Caco-2 (cell line): Measurements from ENCODE around the gene SLC22A9. TPM values are rescaled to one million over a fixed set of nuclear protein-coding genes. Genes with fewer than 3 reads are reported as not detected.
A peak's percentile ranks its signal among the peaks of the same experiment; 100 is the strongest.
"Not testable (repeated sequence)": the region's sequence is repeated elsewhere in the genome, so short reads cannot be mapped to it uniquely, and the experiment has no call there.

Experiments used
- Bru-seq: library from RNA; stranded (reverse); fragments of 400-500 nt; gene quantifications from one replicate; lab custom pipeline; 2021; lab: Mats Ljungman, UMichigan
- BruChase-seq, 2 experiments: library from RNA; stranded (reverse); fragments of 400-500 nt; gene quantifications; one replicate each; lab custom pipeline; 2021; lab: Mats Ljungman, UMichigan
- BruUV-seq: library from RNA; stranded (reverse); fragments of 400-500 nt; replicated peaks from 2 replicates; lab custom pipeline; 2021; lab: Mats Ljungman, UMichigan
- CTCF ChIA-PET: fragments of 300-600 bp; sonication (Branson Sonifier 250); formaldehyde crosslinking; loops from one replicate; lab custom pipeline; 2022; ENCODE audit warnings: antibody characterized with exemption; lab: Charles Lee
- POLR2A ChIA-PET: fragments of 300-600 bp; sonication (Branson Sonifier 250); formaldehyde crosslinking; loops from one replicate; lab custom pipeline; 2022; ENCODE audit warnings: antibody characterized with exemption; lab: Charles Lee
- DNase-seq, 2 experiments: peaks; one replicate each; pipeline versions ENCODE4 v3.0.0 to v3.0.0-alpha.2; 2020 to 2022
- H3K27me3 ChIP-seq: replicated peaks from 2 replicates; pipeline ENCODE4 v1.6.0; 2011; ENCODE audit warnings: low read length; ENCODE audit not compliant: control insufficient read depth, insufficient read depth
- H3K36me3 ChIP-seq: 2 replicates; pipeline ENCODE4 v1.5.1; 2011; ENCODE audit warnings: low read length; ENCODE audit not compliant: control insufficient read depth, insufficient read depth
- H3K4me1 ChIP-seq: fragments of 250-450 bp; sonication (Bioruptor Pico); 2 replicates; pipeline ENCODE4 v1.5.1; 2020; ENCODE audit warnings: mild to moderate bottlenecking
- H3K4me3 ChIP-seq: 2 replicates; pipeline ENCODE4 v1.5.1; 2011; ENCODE audit warnings: low read depth, mild to moderate bottlenecking, control low read depth, low read length
- H3K9me3 ChIP-seq: fragments of 250-450 bp; sonication (Bioruptor Pico); 2 replicates; pipeline ENCODE4 v1.5.1; 2020; ENCODE audit warnings: mild to moderate bottlenecking, moderate library complexity
- H3K27ac Mint-ChIP-seq: one replicate; pipeline ENCODE4 v1.8.0; 2022; ENCODE audit warnings: mixed read lengths; ENCODE audit not compliant: unreplicated experiment
- H3K27me3 Mint-ChIP-seq: one replicate; pipeline ENCODE4 v1.8.0; 2022; ENCODE audit warnings: mixed read lengths; ENCODE audit not compliant: insufficient read depth, unreplicated experiment
- H3K36me3 Mint-ChIP-seq: one replicate; pipeline ENCODE4 v1.8.0; 2022; ENCODE audit warnings: mild to moderate bottlenecking, mixed read lengths; ENCODE audit not compliant: insufficient read depth, unreplicated experiment
- H3K4me1 Mint-ChIP-seq: one replicate; pipeline ENCODE4 v1.8.0; 2022; ENCODE audit warnings: low read depth, mixed read lengths; ENCODE audit not compliant: unreplicated experiment
- H3K4me3 Mint-ChIP-seq: one replicate; pipeline ENCODE4 v1.8.0; 2022; ENCODE audit warnings: mild to moderate bottlenecking, moderate library complexity, mixed read lengths; ENCODE audit not compliant: unreplicated experiment
- H3K9me3 Mint-ChIP-seq: one replicate; pipeline ENCODE4 v1.8.0; 2022; ENCODE audit warnings: mixed read lengths; ENCODE audit not compliant: unreplicated experiment
- intact Hi-C: fragments of 100-400 bp; cut with micrococcal nuclease; formaldehyde crosslinking; loops from one replicate; pipeline ENCODE4 v1.10.0; 2022; ENCODE audit not compliant: unreplicated experiment
- long read RNA-seq: library from polyadenylated mRNA; stranded (forward); transcript quantifications from one replicate; pipeline ENCODE4 v2.0.0, GENCODE V29; 2022
- total RNA-seq: library from RNA; stranded (reverse); gene quantifications from 2 replicates; pipeline ENCODE4 v1.2.3, GENCODE V29; 2022
- TF ChIP-seq, protein P1 (sequence below), 2 experiments: fragments of 200-600 bp in 1 of 2; IDR thresholded peaks; 1 replicate in 1 of 2; 2 replicates in 1 of 2; pipeline versions ENCODE4 v1.5.1 to v1.8.0; 2011 to 2022; ENCODE audit warnings: antibody characterized with exemption in 1 of 2, control low read depth in 1 of 2, inconsistent platforms in 1 of 2, low read depth in 1 of 2, low read length in 1 of 2, mild to moderate bottlenecking in 1 of 2, moderate library complexity in 1 of 2; ENCODE audit not compliant: insufficient read depth in 1 of 2, severe bottlenecking in 1 of 2, unreplicated experiment in 1 of 2

Gene SLC22A9
- total RNA-seq: 1.7 and 2.0 TPM in 2 replicates
- Bru-seq, nascent RNA: percentile 46 among the genes with signal in this experiment
- BruChase-seq, experiment 1, labeled RNA remaining after a 2-hour chase: percentile 45 among the genes with signal in this experiment
- BruChase-seq, experiment 2, labeled RNA remaining after a 6-hour chase: percentile 40 among the genes with signal in this experiment
- long read RNA-seq, partial matches to known transcripts: 1 of 5 reads
- long read RNA-seq, other reads (novel, unspliced or antisense): 0 of 5 reads

DNA sequence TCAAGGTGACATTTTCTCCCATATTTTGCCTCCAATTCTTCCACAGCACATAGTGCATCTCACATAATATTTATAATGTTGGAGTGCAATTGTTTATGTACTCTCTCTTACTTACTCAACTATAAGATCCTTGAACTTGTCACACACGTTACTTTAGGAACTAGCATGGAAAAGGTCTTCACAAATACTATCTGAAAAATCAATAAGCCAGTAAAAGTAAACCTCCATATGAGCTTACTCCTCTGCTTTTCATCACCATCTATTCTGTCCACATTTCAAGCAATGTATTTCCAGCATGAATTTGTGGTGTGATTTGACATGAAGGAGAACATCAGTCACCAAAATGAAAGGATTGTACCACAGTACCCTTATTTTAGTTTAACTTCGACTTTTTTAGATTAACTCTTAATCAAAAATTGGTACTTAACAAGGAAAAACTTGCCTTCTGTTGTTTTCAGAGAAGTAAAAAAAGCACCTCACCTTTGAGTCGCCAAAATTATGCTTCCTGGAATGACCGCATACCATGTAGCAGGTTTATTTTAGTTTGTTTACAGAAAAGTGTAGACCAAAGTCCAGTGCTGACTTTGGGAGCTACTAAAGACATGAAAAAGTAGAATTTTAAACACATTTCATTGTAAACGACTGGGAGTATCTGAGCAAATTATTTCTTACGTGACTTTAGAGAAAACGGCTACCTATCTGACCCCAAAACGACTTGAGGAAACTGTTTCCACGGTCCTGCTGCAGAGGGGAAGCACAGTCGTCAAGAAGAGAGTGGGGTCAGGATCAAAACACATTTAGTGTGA is at the start of gene SLC22A9:
TSS of gene SLC22A9 (plus strand) at position 621 of the 806 bp plus-strand sequence. CDS start 272 bp downstream, outside the sequence.
- H3K4me1 ChIP-seq: peaks cover 19% of the 10 kb centered on the region
- peak in 1 of 2 experiments; percentile 24 for DNase-seq
- Mint-ChIP-seq H3K9me3 (no peaks in the 10 kb centered on the region), H3K27ac (peak within 1 kb of the TSS; percentile 83), H3K4me1 (peaks cover 20% of the 10 kb centered on the region), H3K27me3 (no peaks in the 10 kb centered on the region), H3K36me3 (no peaks in the 10 kb centered on the region), H3K4me3 (peak within 1 kb of the TSS; percentile 68)
- H3K27me3 ChIP-seq: no peaks in the 10 kb centered on the region
- BruUV-seq: no TSS peak
- no peaks in the 10 kb centered on the region for H3K9me3 ChIP-seq
- TF ChIP-seq, protein P1, sequence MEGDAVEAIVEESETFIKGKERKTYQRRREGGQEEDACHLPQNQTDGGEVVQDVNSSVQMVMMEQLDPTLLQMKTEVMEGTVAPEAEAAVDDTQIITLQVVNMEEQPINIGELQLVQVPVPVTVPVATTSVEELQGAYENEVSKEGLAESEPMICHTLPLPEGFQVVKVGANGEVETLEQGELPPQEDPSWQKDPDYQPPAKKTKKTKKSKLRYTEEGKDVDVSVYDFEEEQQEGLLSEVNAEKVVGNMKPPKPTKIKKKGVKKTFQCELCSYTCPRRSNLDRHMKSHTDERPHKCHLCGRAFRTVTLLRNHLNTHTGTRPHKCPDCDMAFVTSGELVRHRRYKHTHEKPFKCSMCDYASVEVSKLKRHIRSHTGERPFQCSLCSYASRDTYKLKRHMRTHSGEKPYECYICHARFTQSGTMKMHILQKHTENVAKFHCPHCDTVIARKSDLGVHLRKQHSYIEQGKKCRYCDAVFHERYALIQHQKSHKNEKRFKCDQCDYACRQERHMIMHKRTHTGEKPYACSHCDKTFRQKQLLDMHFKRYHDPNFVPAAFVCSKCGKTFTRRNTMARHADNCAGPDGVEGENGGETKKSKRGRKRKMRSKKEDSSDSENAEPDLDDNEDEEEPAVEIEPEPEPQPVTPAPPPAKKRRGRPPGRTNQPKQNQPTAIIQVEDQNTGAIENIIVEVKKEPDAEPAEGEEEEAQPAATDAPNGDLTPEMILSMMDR (IDR thresholded peaks at IDR 0.05; ENCODE audit: insufficient read depth in 1 of 2, low read depth in 1 of 2, low read length in 1 of 2, severe bottlenecking in 1 of 2, unreplicated experiment in 1 of 2): no peak
- no peaks in the 10 kb centered on the region for H3K36me3 ChIP-seq
- intact Hi-C loops: no loop called here
- peak within 1 kb of the TSS; percentile 13 for H3K4me3 ChIP-seq
- POLR2A ChIA-PET: interaction anchor here (0.6 kb wide), 3 partner anchors 35 to 615 kb away, joined by 4 to 7 read pairs (median 5); no protein-coding TSS in a partner anchor
- CTCF ChIA-PET: interaction anchor here (0.6 kb wide), 3 partner anchors 26 to 538 kb away, joined by 3 to 5 read pairs (median 4); partner anchors contain the start of gene STX5

GRCh38 chr11:63321723-63322122 is 47.9 kb upstream of the SLC22A9 start:
- Histone ChIP-seq H3K4me3 (no peak overlapping the region), H3K27me3 (no peaks in the 10 kb centered on the region), H3K9me3 (peaks cover 8% of the 10 kb centered on the region), H3K36me3 (no peaks in the 10 kb centered on the region), H3K4me1 (no peaks in the 10 kb centered on the region)
- H3K27ac Mint-ChIP-seq: no peak overlapping the region
- CTCF ChIA-PET: no interaction called here
- TF ChIP-seq, protein P1 (IDR thresholded peaks at IDR 0.05; ENCODE audit: insufficient read depth in 1 of 2, low read depth in 1 of 2, low read length in 1 of 2, severe bottlenecking in 1 of 2, unreplicated experiment in 1 of 2): no peak
- intact Hi-C loops: no loop called here
- H3K4me3 Mint-ChIP-seq: no peak overlapping the region
- peaks cover 2% of the 10 kb centered on the region for H3K27me3 Mint-ChIP-seq
- BruUV-seq: no TSS peak
- peaks cover 6% of the 10 kb centered on the region for H3K4me1 Mint-ChIP-seq
- no peak for DNase-seq
- POLR2A ChIA-PET: no interaction called here
- no peaks in the 10 kb centered on the region for H3K36me3 Mint-ChIP-seq
- peaks cover 44% of the 10 kb centered on the region for H3K9me3 Mint-ChIP-seq

DNA sequence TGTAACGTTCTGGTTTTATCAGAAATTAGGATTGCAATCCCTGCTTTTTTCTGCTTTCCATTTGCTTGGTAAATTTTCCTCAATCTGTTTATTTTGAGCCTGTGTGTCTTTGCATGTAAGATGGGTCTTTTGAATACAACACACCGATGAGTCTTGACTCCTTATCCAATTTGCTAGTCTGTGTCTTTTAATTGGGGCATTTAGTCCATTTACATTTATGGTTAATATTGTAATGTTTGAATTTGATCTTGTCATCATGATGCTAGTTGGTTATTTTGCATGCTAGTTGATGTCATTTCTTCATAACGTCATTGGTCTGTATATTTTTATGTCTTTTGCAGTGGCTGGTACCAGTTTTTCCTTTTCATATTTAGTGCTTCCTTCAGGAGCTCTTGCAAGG is 34.5 kb upstream of the SLC22A9 start:
- DNase-seq, CTCF ChIA-PET, POLR2A ChIA-PET, intact Hi-C loops, BruUV-seq, H3K4me1 Mint-ChIP-seq, H3K27me3 Mint-ChIP-seq, H3K9me3 ChIP-seq, H3K36me3 ChIP-seq, H3K27ac Mint-ChIP-seq, H3K27me3 ChIP-seq, H3K4me3 ChIP-seq, H3K4me3 Mint-ChIP-seq, H3K4me1 ChIP-seq, H3K36me3 Mint-ChIP-seq: not testable (repeated sequence)
- peaks cover 38% of the 10 kb centered on the region for H3K9me3 Mint-ChIP-seq
